ENCODE measurements around the gene RSL24D1. TPM values are rescaled to one million over a fixed set of nuclear protein-coding genes. Genes with fewer than 3 reads are reported as not detected.

The RSL24D1 gene
- total and polyA plus RNA-seq, 2 experiments from 2014 or later, result 43.1 to 96.7 TPM

- peaks cover 16% of the 10 kb centered on the region for H4K20me1 ChIP-seq (ENCODE audit: insufficient read depth, poor library complexity, severe bottlenecking)
- H3K27me3 ChIP-seq, result no peaks in the 10 kb centered on the region
- no peak overlapping the region for H3K27ac ChIP-seq
- no peak overlapping the region for H2AFZ ChIP-seq
- no peak overlapping the region for H3K4me2 ChIP-seq
- TF ChIP-seq EZH2 (IDR thresholded peaks at IDR 0.05; ENCODE audit: borderline replicate concordance) (no peak), EZH2phosphoT487 (IDR thresholded peaks at IDR 0.05; ENCODE audit: low read depth, severe bottlenecking, unreplicated experiment) (no peak), CTCF (IDR thresholded peaks at IDR 0.05; ENCODE audit: poor library complexity) (no peak)
- WGBS (ENCODE audit: low lambda C conversion rate, missing lambda C conversion rate), result 95% methylated on average over 1 of the region's 1 CpG
- no peaks in the 10 kb centered on the region for H3K36me3 ChIP-seq (replicated peaks; ENCODE audit: insufficient read depth, low read depth)
- H3K4me1 ChIP-seq (ENCODE audit: insufficient read depth), result no peaks in the 10 kb centered on the region
- DNase-seq (ENCODE audit: low spot score), result no peak
- peaks cover 58% of the 10 kb centered on the region for H3K79me2 ChIP-seq
- H3K4me3 ChIP-seq, result no peak overlapping the region
- no peaks in the 10 kb centered on the region for H3K9me2 ChIP-seq (replicated peaks; ENCODE audit: insufficient read depth)
- H3K9me3 ChIP-seq (ENCODE audit: low read depth), result no peaks in the 10 kb centered on the region
Measured at GRCh38 chr15:55186331-55186730, 10.4 kb downstream of the RSL24D1 start.

DNA sequence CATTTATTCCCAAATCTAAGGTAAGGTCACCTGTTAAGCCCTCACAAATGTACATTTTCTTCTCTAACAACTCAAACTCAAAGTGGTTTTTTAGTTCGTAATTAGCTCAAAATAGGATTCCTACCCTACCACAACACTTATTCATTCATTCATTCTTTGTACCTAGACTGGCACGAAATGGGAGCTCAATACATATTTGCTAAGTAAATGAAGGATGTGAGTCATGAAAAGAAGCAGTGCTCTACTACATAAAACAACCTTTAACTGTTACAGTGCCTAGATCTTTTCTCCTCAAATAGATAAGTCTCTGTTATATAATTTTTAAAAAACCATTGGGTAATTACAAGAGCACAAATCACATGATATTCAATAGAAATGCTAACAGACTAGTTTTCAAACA, 13.1 kb downstream of the RSL24D1 start:
- no peak for TF ChIP-seq EZH2phosphoT487 (IDR thresholded peaks at IDR 0.05; ENCODE audit: low read depth, severe bottlenecking, unreplicated experiment)
- no peak for TF ChIP-seq CTCF (IDR thresholded peaks at IDR 0.05; ENCODE audit: poor library complexity)
- no peak for TF ChIP-seq EZH2 (IDR thresholded peaks at IDR 0.05; ENCODE audit: borderline replicate concordance)
- Histone ChIP-seq H3K9me3 (ENCODE audit: low read depth) (no peaks in the 10 kb centered on the region), H3K4me2 (no peak overlapping the region), H3K9me2 (replicated peaks; ENCODE audit: insufficient read depth) (no peaks in the 10 kb centered on the region), H3K36me3 (replicated peaks; ENCODE audit: insufficient read depth, low read depth) (no peaks in the 10 kb centered on the region), H3K27ac (no peak overlapping the region), H3K4me3 (no peak overlapping the region), H3K4me1 (ENCODE audit: insufficient read depth) (no peaks in the 10 kb centered on the region), H4K20me1 (ENCODE audit: insufficient read depth, poor library complexity, severe bottlenecking) (peaks cover 16% of the 10 kb centered on the region), H3K27me3 (no peaks in the 10 kb centered on the region), H3K79me2 (peaks cover 34% of the 10 kb centered on the region), H2AFZ (no peak overlapping the region)
- 82% methylated on average over 2 of the region's 2 CpGs for WGBS (ENCODE audit: low lambda C conversion rate, missing lambda C conversion rate)
- DNase-seq (ENCODE audit: low spot score), result no peak

DNA sequence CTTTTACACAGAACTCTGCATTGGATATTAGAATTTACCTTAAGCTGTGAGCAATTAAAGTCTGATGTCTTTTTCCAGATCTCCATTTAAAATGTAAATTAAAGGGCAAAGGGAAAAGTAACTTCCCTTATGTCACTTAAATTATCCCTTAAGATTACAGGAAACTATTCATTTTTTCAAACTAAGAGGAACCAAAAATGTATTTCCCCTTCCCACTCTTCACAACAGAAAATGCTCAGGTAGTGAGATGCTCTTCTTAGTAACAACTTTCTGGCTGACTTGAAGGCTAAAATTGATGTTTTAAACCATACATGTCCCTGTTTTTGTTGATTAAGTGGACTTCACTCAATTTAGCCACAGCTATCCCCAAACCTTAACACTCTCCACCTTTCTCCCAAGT, 17.6 kb downstream of the RSL24D1 start:
- Histone ChIP-seq H3K9me3 (ENCODE audit: low read depth) (no peaks in the 10 kb centered on the region), H3K4me1 (ENCODE audit: insufficient read depth) (no peaks in the 10 kb centered on the region), H3K79me2 (no peaks in the 10 kb centered on the region), H4K20me1 (ENCODE audit: insufficient read depth, poor library complexity, severe bottlenecking) (no peaks in the 10 kb centered on the region), H3K4me2 (no peak overlapping the region), H3K27me3 (no peaks in the 10 kb centered on the region), H3K4me3 (no peak overlapping the region), H2AFZ (no peak overlapping the region), H3K27ac (no peak overlapping the region), H3K36me3 (replicated peaks; ENCODE audit: insufficient read depth, low read depth) (no peaks in the 10 kb centered on the region), H3K9me2 (replicated peaks; ENCODE audit: insufficient read depth) (no peaks in the 10 kb centered on the region)
- DNase-seq (ENCODE audit: low spot score), result no peak
- no peak for TF ChIP-seq EZH2 (IDR thresholded peaks at IDR 0.05; ENCODE audit: borderline replicate concordance)
- no peak for TF ChIP-seq CTCF (IDR thresholded peaks at IDR 0.05; ENCODE audit: poor library complexity)
- no peak for TF ChIP-seq EZH2phosphoT487 (IDR thresholded peaks at IDR 0.05; ENCODE audit: low read depth, severe bottlenecking, unreplicated experiment)

DNA sequence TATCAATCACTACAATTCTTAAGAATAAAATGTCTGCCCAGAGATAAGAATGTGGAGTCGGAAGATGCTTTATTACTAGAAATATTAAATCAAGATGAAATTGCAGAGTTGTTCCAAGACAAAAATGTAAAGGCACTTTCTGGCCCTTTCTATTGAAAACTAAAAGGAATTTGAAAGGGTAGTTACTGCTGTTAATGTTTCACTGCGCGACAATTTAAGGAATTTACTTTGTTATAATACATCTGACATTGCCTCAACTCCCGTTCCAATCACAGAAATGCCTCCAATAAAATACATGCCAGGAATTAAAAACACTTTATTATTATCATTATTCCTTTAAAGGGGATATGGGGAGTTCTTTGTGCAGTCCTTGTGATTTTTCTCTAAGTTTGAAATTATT, 26.4 kb downstream of the RSL24D1 start:
- Histone ChIP-seq H3K9me3 (ENCODE audit: low read depth) (no peaks in the 10 kb centered on the region), H2AFZ (no peak overlapping the region), H3K4me2 (no peak overlapping the region), H4K20me1 (ENCODE audit: insufficient read depth, poor library complexity, severe bottlenecking) (no peaks in the 10 kb centered on the region), H3K36me3 (replicated peaks; ENCODE audit: insufficient read depth, low read depth) (no peaks in the 10 kb centered on the region), H3K4me3 (no peak overlapping the region), H3K27me3 (no peaks in the 10 kb centered on the region), H3K79me2 (no peaks in the 10 kb centered on the region), H3K4me1 (ENCODE audit: insufficient read depth) (no peaks in the 10 kb centered on the region), H3K9me2 (replicated peaks; ENCODE audit: insufficient read depth) (no peaks in the 10 kb centered on the region), H3K27ac (no peak overlapping the region)
- TF ChIP-seq EZH2phosphoT487 (IDR thresholded peaks at IDR 0.05; ENCODE audit: low read depth, severe bottlenecking, unreplicated experiment), result no peak
- no peak for TF ChIP-seq EZH2 (IDR thresholded peaks at IDR 0.05; ENCODE audit: borderline replicate concordance)
- no peak for TF ChIP-seq CTCF (IDR thresholded peaks at IDR 0.05; ENCODE audit: poor library complexity)
- 85% methylated on average over 4 of the region's 4 CpGs for WGBS (ENCODE audit: low lambda C conversion rate, missing lambda C conversion rate)
- DNase-seq (ENCODE audit: low spot score), result no peak
